AG04449 (cell line): Measurements from ENCODE around the gene RASSF7.

Experiments
- CTCF ChIA-PET: fragments of 350-600 bp; formaldehyde crosslinking; extraction: SDS; loops from one replicate; lab custom pipeline; 2021; ENCODE audit warnings: antibody characterized with exemption; lab: Yijun Ruan, JAX
- POLR2A ChIA-PET: fragments of 400-600, 350-600 bp; formaldehyde crosslinking; extraction: SDS; loops from one replicate; lab custom pipeline; 2020; ENCODE audit warnings: antibody characterized with exemption, inconsistent platforms; lab: Yijun Ruan, JAX
- DNase-seq: peaks from one replicate; pipeline ENCODE4 v3.0.0-alpha.2; 2010; ENCODE audit warnings: low read depth, low spot score
- H3K4me3 ChIP-seq: 2 replicates; pipeline ENCODE4 v1.5.1; 2011; ENCODE audit warnings: low read depth, mild to moderate bottlenecking, control low read depth, low read length
- CTCF ChIP-seq: IDR thresholded peaks from one replicate; pipeline ENCODE4 v1.5.1; 2011; ENCODE audit warnings: mild to moderate bottlenecking, moderate library complexity, low read length, control low read depth, inconsistent platforms; ENCODE audit not compliant: insufficient read depth; ENCODE audit errors: missing control alignments

Gene RASSF7

GRCh38 chr11:518463-519202 is 42.1 kb upstream of the RASSF7 start:
- POLR2A ChIA-PET: interaction anchor here (1.2 kb wide), 1 partner anchor 12 kb away, joined by 3 read pairs; no protein-coding TSS in a partner anchor
- H3K4me3 ChIP-seq: peak overlapping the region; percentile 49
- DNase-seq: peak; percentile 65
- peak; percentile 87 for TF ChIP-seq CTCF
- CTCF ChIA-PET: interaction anchor here (0.6 to 2.0 kb wide), 30 partner anchors 9 to 321 kb away, joined by 3 to 57 read pairs (median 3); partner anchors contain the start of genes HRAS and IFITM2

- H3K4me3 ChIP-seq: no peak overlapping the region
- ChIA-PET CTCF (no interaction called here), POLR2A (no interaction called here)
- no peak for TF ChIP-seq CTCF
- DNase-seq: no peak
Observed at GRCh38 chr11:520428-521176, 40.2 kb upstream of the RASSF7 start.

GRCh38 chr11:521177-521688 is 39.5 kb upstream of the RASSF7 start:
- POLR2A ChIA-PET: no interaction called here
- CTCF ChIA-PET: no interaction called here
- H3K4me3 ChIP-seq: no peak overlapping the region
- no peak for DNase-seq
- TF ChIP-seq CTCF: no peak

GRCh38 chr11:526192-526591 is 34.6 kb upstream of the RASSF7 start:
- CTCF ChIA-PET: no interaction called here
- no peak for TF ChIP-seq CTCF
- H3K4me3 ChIP-seq: no peak overlapping the region
- POLR2A ChIA-PET: no interaction called here
- no peak for DNase-seq

GRCh38 chr11:528166-528814 is 32.5 kb upstream of the RASSF7 start:
- no peak for DNase-seq
- ChIA-PET POLR2A (no interaction called here), CTCF (interaction anchor here (2.7 kb wide), 1 partner anchor 10 kb away, joined by 21 read pairs; no protein-coding TSS in a partner anchor)
- H3K4me3 ChIP-seq: no peak overlapping the region
- TF ChIP-seq CTCF: no peak
